GM18517 (cell line): ENCODE data around the gene KLHL29.
A peak's percentile ranks its signal among the peaks of the same experiment; 100 is the strongest.
"Not testable (repeated sequence)": the region's sequence is repeated elsewhere in the genome, so short reads cannot be mapped to it uniquely, and the experiment has no call there.

ENCODE experiments used
- ATAC-seq: cut with Tn5 transposase; IDR thresholded peaks from one replicate; pipeline ENCODE4 v1.9.1; 2021; ENCODE audit warnings: mild to moderate bottlenecking, moderate library complexity; ENCODE audit not compliant: unreplicated experiment

The KLHL29 gene

DNA sequence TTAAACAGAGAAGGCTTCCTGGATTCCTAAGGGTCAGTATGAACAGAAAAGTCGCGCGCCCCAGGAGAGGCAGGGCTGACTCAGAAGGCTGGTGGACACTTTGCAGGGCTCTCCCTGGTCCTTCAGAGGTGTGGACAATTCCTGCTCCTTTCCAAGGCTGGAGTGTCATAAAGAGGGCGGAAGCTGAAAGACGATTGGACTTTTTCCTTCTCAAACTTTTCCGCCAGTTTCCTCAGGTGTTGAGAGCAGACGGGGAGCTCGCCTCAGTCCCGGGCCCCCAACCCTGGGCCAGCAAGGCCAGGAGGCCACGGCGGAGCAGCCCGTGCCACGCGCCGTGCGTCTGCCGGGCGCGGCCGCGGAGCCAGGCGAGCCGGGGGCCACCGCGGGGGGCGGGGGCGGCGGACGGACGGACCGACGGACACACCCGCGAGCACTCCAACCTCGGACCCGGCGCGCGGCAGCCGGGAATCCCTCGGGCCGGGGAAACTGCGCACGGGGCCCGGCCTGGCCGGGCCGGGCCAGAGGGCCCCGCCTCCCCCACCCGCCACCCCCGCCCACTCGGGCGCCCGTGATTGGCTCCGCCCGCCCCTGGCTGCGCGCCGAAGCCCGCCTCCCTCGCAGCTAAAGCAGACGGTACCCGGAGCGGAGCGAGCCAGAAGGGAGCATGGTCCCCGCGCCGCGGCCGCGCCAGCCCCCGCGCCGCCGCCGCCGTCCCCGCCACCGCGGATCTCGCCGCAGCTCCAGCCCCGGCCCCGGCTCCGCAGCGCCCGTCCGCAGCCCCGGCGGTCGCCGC lies at the start of gene KLHL29:
KLHL29 (plus strand) TSS at position 629 of the 793 bp plus-strand sequence. CDS start 177,018 bp downstream, outside the sequence.
- ATAC-seq: peak; percentile 53

DNA sequence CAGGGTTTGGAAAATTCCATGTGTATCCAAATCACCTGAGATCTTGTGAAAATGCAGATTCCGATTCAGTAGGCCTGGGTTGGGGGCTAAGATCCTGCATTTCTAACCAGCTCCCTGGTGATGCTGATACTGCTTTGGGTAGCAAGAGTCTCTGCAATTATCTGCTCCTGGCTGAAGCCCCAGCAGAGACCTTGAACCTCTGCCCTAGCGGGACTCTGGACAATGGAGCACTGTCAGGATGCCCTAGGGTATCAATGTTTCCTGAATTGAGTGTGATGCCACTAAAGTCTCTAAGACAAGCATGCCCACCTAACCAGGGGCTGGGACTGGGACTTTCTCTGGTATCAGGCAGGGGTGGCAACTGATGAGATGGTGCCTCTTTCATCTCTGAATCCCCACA lies 49.4 kb upstream of the KLHL29 start:
- ATAC-seq: no peak

DNA sequence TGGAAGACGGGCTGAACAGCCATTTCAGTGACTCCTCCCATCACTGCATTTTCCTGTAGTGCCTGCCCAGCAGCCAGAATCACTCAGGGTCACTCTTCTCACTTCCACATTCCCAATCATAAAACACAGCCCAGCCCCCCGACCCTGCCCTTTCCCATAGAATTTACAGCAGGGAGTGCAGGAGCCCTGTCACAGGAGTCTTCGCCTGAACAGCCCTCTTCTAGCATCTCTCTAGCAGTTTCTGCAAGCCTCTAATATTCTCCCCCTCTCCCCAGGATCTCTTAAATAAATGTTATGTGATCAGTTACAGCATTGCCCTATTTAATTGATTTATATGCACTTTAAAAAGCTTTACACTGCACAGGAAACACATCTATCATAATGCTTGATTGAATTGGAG lies 42.9 kb upstream of the KLHL29 start:
- no peak for ATAC-seq

- no peak for ATAC-seq
These were observed 39.0 kb upstream of the KLHL29 start for GRCh38 chr2:23346029-23346428.

DNA sequence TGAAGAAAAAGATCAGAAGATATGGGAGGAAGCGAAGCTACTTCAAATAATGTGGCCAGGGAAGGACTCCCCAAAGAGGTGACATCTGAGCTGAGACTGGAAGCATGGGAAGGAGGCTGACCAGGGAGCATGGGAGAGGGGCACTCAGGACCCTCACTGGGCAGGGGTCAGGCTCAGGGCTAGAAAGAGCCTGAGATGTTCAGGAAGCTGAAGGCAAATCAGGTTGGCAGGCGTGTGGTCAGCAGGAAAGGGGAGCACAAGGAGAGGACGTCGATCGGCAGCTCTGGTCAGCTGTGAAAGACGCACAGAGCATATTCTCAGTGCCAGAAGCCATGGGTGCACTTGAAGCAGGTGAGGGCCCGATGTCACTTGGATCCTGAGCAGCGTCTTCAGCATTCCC lies 38.2 kb upstream of the KLHL29 start:
- no peak for ATAC-seq

DNA sequence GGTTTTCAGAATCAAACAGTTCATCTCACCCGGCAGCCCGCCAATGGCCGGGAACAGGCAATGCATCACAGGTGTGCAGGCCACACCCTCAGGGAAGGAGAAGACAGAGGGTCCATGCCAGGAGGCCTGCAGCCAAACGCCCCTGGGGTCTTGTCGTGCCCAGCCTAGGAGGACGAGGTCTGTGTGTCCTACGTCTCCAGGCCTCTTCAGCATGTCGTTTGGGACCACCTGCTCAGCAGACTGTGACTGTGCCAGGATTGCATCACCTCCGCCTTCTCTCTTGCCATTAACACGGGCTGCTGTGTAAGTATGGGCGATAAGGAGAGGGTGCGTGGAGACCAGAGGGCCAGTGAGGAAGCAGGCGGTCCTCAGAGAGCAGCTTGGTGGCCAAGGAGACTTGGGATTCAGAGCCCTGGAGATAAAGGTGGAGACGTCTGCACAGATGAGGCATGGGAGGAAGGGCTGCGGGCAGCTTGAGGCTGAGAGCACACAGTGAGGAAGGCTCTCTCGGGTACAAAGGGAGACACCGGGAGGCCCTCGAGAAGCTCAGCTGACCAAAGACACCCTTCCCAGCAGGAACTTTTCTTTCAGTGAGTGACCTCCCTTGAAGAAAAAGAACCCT lies 37.4 kb upstream of the KLHL29 start:
- no peak for ATAC-seq

- ATAC-seq: not testable (repeated sequence)
These were observed 36.9 kb upstream of the KLHL29 start for GRCh38 chr2:23348093-23348481.

DNA sequence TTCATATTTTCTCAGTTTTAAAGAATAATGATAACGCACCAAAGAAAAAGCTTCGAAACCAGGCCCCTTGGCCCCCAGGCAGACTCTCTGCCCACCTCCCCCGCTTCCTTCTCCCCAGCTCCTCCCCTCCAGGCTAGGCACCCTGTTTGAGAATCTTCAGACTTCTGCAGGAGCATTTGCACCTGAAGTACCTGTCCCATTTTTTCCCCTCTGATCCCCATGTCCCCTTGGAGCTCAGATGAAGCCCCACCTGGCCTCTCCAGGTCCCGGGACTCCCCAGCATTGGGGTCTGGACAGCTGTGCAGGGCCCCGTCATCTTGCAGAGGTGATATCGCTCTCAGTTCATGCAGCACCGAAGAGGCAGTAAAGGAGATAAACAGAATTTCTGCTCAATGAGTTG lies 35.5 kb upstream of the KLHL29 start:
- ATAC-seq: no peak

GRCh38 chr2:23350041-23350791 lies 34.8 kb upstream of the KLHL29 start:
- ATAC-seq: no peak

- no peak for ATAC-seq
These were observed 34.1 kb upstream of the KLHL29 start for GRCh38 chr2:23350792-23351355.

GRCh38 chr2:23351388-23352141 lies 33.4 kb upstream of the KLHL29 start:
- ATAC-seq: peak; percentile 86

- peak; percentile 69 for ATAC-seq
These were observed 30.4 kb upstream of the KLHL29 start for GRCh38 chr2:23354554-23354953.

DNA sequence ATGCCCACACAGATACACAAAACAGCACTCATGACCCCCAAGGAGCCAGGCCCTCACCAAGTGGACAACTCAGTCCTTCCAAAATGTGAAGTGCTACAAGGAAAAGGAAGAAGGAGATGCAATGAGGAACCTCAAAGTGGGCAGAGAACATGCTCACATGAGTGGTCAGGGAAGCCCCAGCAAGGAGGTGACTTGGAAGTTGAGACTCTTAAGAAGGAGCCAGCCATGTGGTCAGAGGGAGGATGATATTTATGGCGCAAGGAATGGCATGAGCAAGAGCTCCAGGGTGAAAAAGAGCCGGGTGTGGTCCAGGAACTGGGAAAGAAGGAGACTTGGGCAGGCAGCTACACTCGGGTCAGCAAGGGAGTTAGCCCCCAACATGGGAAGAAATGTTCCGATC lies 30.0 kb upstream of the KLHL29 start:
- no peak for ATAC-seq

GRCh38 chr2:23356711-23357110 lies 28.3 kb upstream of the KLHL29 start:
- ATAC-seq: no peak

GRCh38 chr2:23359631-23360567 lies 25.1 kb upstream of the KLHL29 start:
- ATAC-seq: no peak

- ATAC-seq: no peak
These were observed 24.3 kb upstream of the KLHL29 start for GRCh38 chr2:23360571-23361125.

DNA sequence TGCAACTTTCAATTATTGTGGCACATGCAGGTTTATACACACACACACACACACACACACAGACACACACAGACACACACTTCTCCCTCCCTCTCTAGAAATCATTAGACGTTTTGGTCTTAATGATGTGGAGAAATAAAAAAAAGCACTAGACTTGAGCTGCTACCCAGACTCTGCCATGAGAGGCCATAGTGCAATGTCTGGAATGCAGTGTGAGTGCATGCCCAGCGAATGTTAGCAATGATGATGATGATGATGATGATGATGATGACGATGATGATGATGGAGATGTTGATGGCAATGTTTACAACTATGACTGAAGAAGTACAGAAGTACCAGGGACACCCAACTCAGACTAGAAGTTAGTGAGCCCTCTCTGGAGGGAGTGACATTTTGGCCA lies 23.8 kb upstream of the KLHL29 start:
- no peak for ATAC-seq

DNA sequence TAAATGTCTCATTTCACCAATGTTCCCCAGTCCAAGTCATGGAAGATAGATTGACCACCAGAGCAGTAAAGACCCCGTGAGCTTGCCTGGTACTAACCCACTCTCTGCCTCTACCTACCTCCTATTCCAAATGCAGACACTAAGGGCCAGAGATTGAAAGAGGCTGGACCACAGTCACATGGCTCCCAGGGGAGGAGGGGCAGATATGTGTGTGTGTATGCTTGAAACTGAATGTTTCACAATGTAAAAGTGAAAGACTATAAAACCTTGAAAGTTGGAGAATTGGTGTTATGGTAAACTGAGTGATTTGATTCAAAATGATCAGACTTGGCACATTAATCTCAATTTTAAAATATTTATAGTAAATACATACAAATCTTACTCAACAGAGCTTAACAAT lies 21.7 kb upstream of the KLHL29 start:
- no peak for ATAC-seq

DNA sequence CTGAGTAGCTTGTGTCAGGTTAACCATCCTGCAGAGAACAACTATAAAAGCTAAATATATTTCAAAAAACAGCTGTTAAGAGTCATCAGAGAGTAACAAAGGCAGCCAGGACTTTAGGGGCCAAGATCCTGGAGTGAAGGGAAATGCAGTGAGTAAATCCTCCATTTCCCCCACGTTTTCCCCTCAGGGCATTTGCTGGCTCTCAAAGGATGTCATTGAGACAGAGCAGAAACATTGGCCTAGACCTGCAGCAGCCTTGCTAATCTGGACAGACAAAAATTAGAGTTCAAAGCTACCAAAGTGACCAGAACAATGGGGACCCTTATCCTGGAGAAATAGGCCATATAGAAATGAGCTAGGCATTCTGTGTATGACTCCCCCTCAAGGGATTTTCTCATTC lies 21.1 kb upstream of the KLHL29 start:
- ATAC-seq: no peak
